Measurements from ENCODE around the gene TP53INP2.

Gene TP53INP2

DNA sequence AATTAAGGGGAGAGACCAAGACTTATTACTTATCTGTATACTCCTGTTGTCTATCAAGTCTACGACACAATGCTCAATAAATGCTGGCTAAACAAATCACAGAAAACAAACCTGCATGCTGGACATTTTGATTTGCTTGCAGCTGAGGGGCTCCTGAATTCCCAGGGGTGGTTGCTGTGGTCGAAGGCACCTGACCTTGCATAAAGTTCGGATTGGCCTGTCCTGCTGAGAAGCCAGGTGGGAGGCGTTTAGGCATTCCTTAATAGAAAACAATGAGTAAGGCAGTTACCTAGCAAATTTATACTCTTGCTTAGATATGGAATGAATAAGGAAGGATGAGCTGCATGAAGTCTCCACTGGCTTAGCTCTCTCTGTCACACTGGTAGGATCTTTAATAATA lies 50.5 kb downstream of the TP53INP2 start:
- no peaks in the 10 kb centered on the region for H3K27me3 ChIP-seq (ENCODE audit: control insufficient read depth in 1 of 2, insufficient read depth in 2 of 2, low read length in 2 of 2)
- no peaks in the 10 kb centered on the region for H3K9me3 ChIP-seq (ENCODE audit: control insufficient read depth in 2 of 2, low read length in 2 of 2)
- no peak overlapping the region for H3K27ac ChIP-seq (ENCODE audit: low read length)
- H3K4me1 ChIP-seq (ENCODE audit: control insufficient read depth, insufficient read depth, low read length), result no peaks in the 10 kb centered on the region
- H3K36me3 ChIP-seq (ENCODE audit: control insufficient read depth in 2 of 2, insufficient read depth in 2 of 2, low read length in 2 of 2), result peaks cover 28 to 50% of the 10 kb centered on the region in 2 donors
- no peak overlapping the region for H3K9ac ChIP-seq (ENCODE audit: low read length in 2 of 2)
- no peak overlapping the region for H3K4me3 ChIP-seq (ENCODE audit: low read length in 2 of 2)

DNA sequence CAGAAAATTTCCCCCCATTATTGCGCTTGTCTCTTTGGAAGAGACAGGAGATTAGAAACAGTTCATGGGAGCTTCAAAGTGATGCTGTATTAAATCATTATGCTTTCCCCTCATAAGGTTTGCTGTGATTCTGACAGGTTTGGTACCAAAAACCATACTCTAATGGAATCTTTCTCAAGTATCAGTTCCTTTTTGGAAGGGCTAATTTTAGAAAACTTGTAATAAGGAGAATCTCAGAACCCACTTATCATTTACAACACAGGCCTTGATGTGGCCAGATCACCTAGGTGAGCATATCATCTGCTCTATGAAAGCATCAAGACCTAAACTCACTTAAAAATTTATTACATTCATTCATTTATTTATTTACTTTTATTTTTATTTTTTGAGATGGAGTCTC lies 51.2 kb downstream of the TP53INP2 start:
- Histone ChIP-seq H3K4me1 (ENCODE audit: control insufficient read depth, insufficient read depth, low read length) (no peaks in the 10 kb centered on the region), H3K27me3 (ENCODE audit: control insufficient read depth in 1 of 2, insufficient read depth in 2 of 2, low read length in 2 of 2) (no peaks in the 10 kb centered on the region), H3K9me3 (ENCODE audit: control insufficient read depth in 2 of 2, low read length in 2 of 2) (no peaks in the 10 kb centered on the region), H3K4me3 (ENCODE audit: low read length in 2 of 2) (no peak overlapping the region), H3K27ac (ENCODE audit: low read length) (no peak overlapping the region), H3K36me3 (ENCODE audit: control insufficient read depth in 2 of 2, insufficient read depth in 2 of 2, low read length in 2 of 2) (peaks cover 23 to 43% of the 10 kb centered on the region in 2 donors), H3K9ac (ENCODE audit: low read length in 2 of 2) (no peak overlapping the region)

DNA sequence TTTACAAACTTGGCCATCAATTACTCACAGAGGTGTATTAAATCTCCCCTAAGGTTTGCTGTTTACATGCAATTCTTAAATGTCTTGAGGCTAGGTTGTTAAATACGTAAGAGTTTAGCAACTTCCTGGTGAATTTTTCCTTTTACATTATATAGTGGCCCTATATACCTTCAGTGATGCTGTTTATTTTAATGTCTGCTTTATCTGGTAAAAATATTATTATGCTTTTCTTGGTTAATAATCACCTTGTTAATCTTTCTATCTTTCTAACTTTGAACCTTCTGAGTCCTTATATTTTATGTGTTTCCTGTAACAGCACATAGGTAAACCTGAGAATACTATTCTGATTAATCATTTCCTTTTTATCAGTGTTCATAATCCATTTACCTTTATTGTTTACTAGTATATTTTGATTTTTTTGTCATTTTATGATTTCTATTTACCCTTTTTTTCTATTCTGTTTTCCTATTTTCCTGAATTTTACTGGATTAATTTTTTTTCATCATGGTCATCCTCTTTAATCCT lies 57.9 kb downstream of the TP53INP2 start:
- Histone ChIP-seq H3K9ac (ENCODE audit: low read length in 2 of 2) (no peak overlapping the region), H3K36me3 (ENCODE audit: control insufficient read depth in 2 of 2, insufficient read depth in 2 of 2, low read length in 2 of 2) (peaks cover 21 to 35% of the 10 kb centered on the region in 2 donors), H3K27me3 (ENCODE audit: control insufficient read depth in 1 of 2, insufficient read depth in 2 of 2, low read length in 2 of 2) (no peaks in the 10 kb centered on the region), H3K9me3 (ENCODE audit: control insufficient read depth in 2 of 2, low read length in 2 of 2) (no peaks in the 10 kb centered on the region), H3K4me3 (ENCODE audit: low read length in 2 of 2) (no peak overlapping the region), H3K4me1 (ENCODE audit: control insufficient read depth, insufficient read depth, low read length) (no peaks in the 10 kb centered on the region), H3K27ac (ENCODE audit: low read length) (no peak overlapping the region)

All from stomach smooth muscle (tissue), 2 donors.